GM11168 (cell line): Measurements from ENCODE around the gene RAB22A.

Experiments
- in situ Hi-C: fragments of 300-500 bp; cut with MboI; formaldehyde crosslinking; loops from one replicate; pipeline ENCODE4 v1.12.0; 2022; ENCODE audit warnings: low sequenced_read_pairs; ENCODE audit not compliant: unreplicated experiment

RAB22A gene

GRCh38 chr20:58381627-58382026 is 72.1 kb downstream of the RAB22A start:
- in situ Hi-C loops, result no loop called here

GRCh38 chr20:58382096-58382495 is 72.6 kb downstream of the RAB22A start:
- in situ Hi-C loops, result no loop called here

- in situ Hi-C loops, result no loop called here
Measured at GRCh38 chr20:58384821-58385220, 75.3 kb downstream of the RAB22A start.

- in situ Hi-C loops, result no loop called here
Measured at GRCh38 chr20:58388028-58388601, 78.6 kb downstream of the RAB22A start.

GRCh38 chr20:58388882-58389323 is 79.4 kb downstream of the RAB22A start, which contains the start of gene VAPB:
Gene VAPB, plus strand, starts transcription at chr20:58389229. Its CDS starts 231 bp downstream, at chr20:58389460.
- in situ Hi-C loops, result no loop called here

- in situ Hi-C loops, result no loop called here
Measured at GRCh38 chr20:58389324-58389967, 79.9 kb downstream of the RAB22A start.

GRCh38 chr20:58389968-58390658 is 80.6 kb downstream of the RAB22A start:
- in situ Hi-C loops, result no loop called here

- in situ Hi-C loops, result no loop called here
Measured at GRCh38 chr20:58390659-58391035, 81.1 kb downstream of the RAB22A start.

- in situ Hi-C loops, result no loop called here
Measured at GRCh38 chr20:58392286-58392685, 82.8 kb downstream of the RAB22A start.

GRCh38 chr20:58393299-58393698 is 83.8 kb downstream of the RAB22A start:
- in situ Hi-C loops, result no loop called here

GRCh38 chr20:58394801-58395200 is 85.3 kb downstream of the RAB22A start:
- in situ Hi-C loops, result no loop called here

- in situ Hi-C loops, result no loop called here
Measured at GRCh38 chr20:58395604-58396003, 86.1 kb downstream of the RAB22A start.

- in situ Hi-C loops, result no loop called here
Measured at GRCh38 chr20:58397429-58397828, 87.9 kb downstream of the RAB22A start.

- in situ Hi-C loops, result no loop called here
Measured at GRCh38 chr20:58398254-58398653, 88.7 kb downstream of the RAB22A start.

GRCh38 chr20:58399926-58400325 is 90.4 kb downstream of the RAB22A start:
- in situ Hi-C loops, result no loop called here

- in situ Hi-C loops, result no loop called here
Measured at GRCh38 chr20:58401162-58401561, 91.6 kb downstream of the RAB22A start.

GRCh38 chr20:58402305-58402704 is 92.8 kb downstream of the RAB22A start:
- in situ Hi-C loops, result no loop called here

GRCh38 chr20:58402827-58403226 is 93.3 kb downstream of the RAB22A start:
- in situ Hi-C loops, result no loop called here

GRCh38 chr20:58403272-58403671 is 93.8 kb downstream of the RAB22A start:
- in situ Hi-C loops, result no loop called here

- in situ Hi-C loops, result no loop called here
Measured at GRCh38 chr20:58405504-58406291, 96.2 kb downstream of the RAB22A start.
